GM21786 (cell line): Measurements from ENCODE around the gene PDXK.

ENCODE experiments used
- ATAC-seq: cut with Tn5 transposase; IDR thresholded peaks from one replicate; pipeline ENCODE4 v1.9.1; 2021; ENCODE audit not compliant: unreplicated experiment

PDXK gene

GRCh38 chr21:43801006-43801783, 82.3 kb downstream of the PDXK start:
- no peak for ATAC-seq

GRCh38 chr21:43802713-43803313, 83.9 kb downstream of the PDXK start:
- ATAC-seq, result no peak

GRCh38 chr21:43803558-43804300, 84.8 kb downstream of the PDXK start:
- ATAC-seq, result no peak

- peak; percentile 87 for ATAC-seq
Measured at GRCh38 chr21:43805275-43805800, 86.4 kb downstream of the PDXK start.

GRCh38 chr21:43806017-43806710, 87.2 kb downstream of the PDXK start:
- ATAC-seq, result no peak

GRCh38 chr21:43808367-43808766, 89.4 kb downstream of the PDXK start:
- ATAC-seq, result no peak

GRCh38 chr21:43808832-43809251, 89.9 kb downstream of the PDXK start:
- ATAC-seq, result no peak

GRCh38 chr21:43809346-43809799, 90.4 kb downstream of the PDXK start:
- no peak for ATAC-seq

- no peak for ATAC-seq
Measured at GRCh38 chr21:43809853-43810504, 91.0 kb downstream of the PDXK start.

GRCh38 chr21:43810505-43811261, 91.8 kb downstream of the PDXK start:
- peak; percentile 47 for ATAC-seq

- ATAC-seq, result no peak
Measured at GRCh38 chr21:43811262-43812105, 92.6 kb downstream of the PDXK start.
